Kidney (tissue), 14 donors: ENCODE results near the gene SHC4. TPM values are rescaled to one million over a fixed set of nuclear protein-coding genes. Genes with fewer than 3 reads are reported as not detected.

ENCODE experiments used
- DNase-seq, 5 donors: peaks; one replicate each; pipeline ENCODE4 v3.0.0-alpha.2; 2013 to 2020
- FAIRE-seq: peaks from 2 replicates; lab custom pipeline; 2012; peaks lifted over from hg19 to GRCh38; lab: Jason Lieb, UNC
- H3K27ac ChIP-seq, 2 donors: one replicate each; pipeline ENCODE4 v1.7.0; 2013; ENCODE audit warnings: low read depth in 2 of 2, low read length in 2 of 2, inconsistent platforms in 1 of 2
- H3K27me3 ChIP-seq: one replicate; pipeline ENCODE4 v1.7.1; 2013; ENCODE audit warnings: low read length, inconsistent platforms; ENCODE audit not compliant: control insufficient read depth, insufficient read depth
- H3K36me3 ChIP-seq, 3 donors: one replicate each; pipeline versions ENCODE4 v1.7.0 to v1.7.1; 2013; ENCODE audit warnings: low read length in 3 of 3, control low read depth in 1 of 3, inconsistent platforms in 1 of 3; ENCODE audit not compliant: insufficient read depth in 3 of 3, control insufficient read depth in 2 of 3
- H3K4me1 ChIP-seq, 3 donors: one replicate each; pipeline versions ENCODE4 v1.7.0 to v1.7.1; 2013; ENCODE audit warnings: low read length in 3 of 3, inconsistent platforms in 1 of 3, low read depth in 1 of 3; ENCODE audit not compliant: control insufficient read depth in 2 of 3, insufficient read depth in 2 of 3
- H3K4me3 ChIP-seq, 3 donors: one replicate each; pipeline versions ENCODE4 v1.7.0 to v1.8.1; 2013; ENCODE audit warnings: low read length in 3 of 3, control low read depth in 1 of 3, inconsistent platforms in 1 of 3
- H3K9ac ChIP-seq, 3 donors: one replicate each; pipeline versions ENCODE4 v1.7.0 to v1.7.1; 2013; ENCODE audit warnings: low read length in 3 of 3, control low read depth in 1 of 3, inconsistent platforms in 1 of 3
- H3K9me3 ChIP-seq, 3 donors: one replicate each; pipeline versions ENCODE4 v1.7.0 to v1.7.1; 2013; ENCODE audit warnings: low read length in 3 of 3, control low read depth in 1 of 3, inconsistent platforms in 1 of 3; ENCODE audit not compliant: control insufficient read depth in 2 of 3, insufficient read depth in 1 of 3
- CTCF ChIP-seq: IDR thresholded peaks from 3 replicates; pipeline ENCODE4 v1.5.1; 2012; ENCODE audit warnings: mild to moderate bottlenecking, moderate library complexity, borderline replicate concordance; ENCODE audit not compliant: insufficient read depth; ENCODE audit errors: extremely low read depth
- intact Hi-C: fragments of 100-400 bp; cut with DNase I; formaldehyde crosslinking; loops from one replicate; pipeline ENCODE4 v1.11.1; 2022
- polyA plus RNA-seq: library from polyadenylated mRNA; stranded (reverse); fragments of 350-450 nt; fragmentation: Illumina TruSeq; extraction: RNeasy Lipid Tissue Mini Kit (QIAGEN cat#74804); gene quantifications from one replicate; pipeline ENCODE4 v1.2.3, GENCODE V29; 2014; ENCODE audit warnings: low read depth, low replicate concordance; ENCODE audit not compliant: insufficient read depth
- total RNA-seq: library from RNA; stranded (reverse); fragmentation: NEBNext Ultra II Directional; extraction: Animal tissue kit (Norgen Biotek cat#: 25700); gene quantifications from one replicate; pipeline ENCODE4 v1.2.1, GENCODE V29; 2021
- donor health status: control.
- donor health status: control.
- donor health status: control.
- donor health status: control.
- donor health status: control.
- donor health status: DM: yes; HTN: yes; CAD: no.
- donor health status: Normal renal cell carcinoma (clear cell type).

The SHC4 gene
- total and polyA plus RNA-seq, 2 donors from 2014 or later = 0.47 to 0.50 TPM

- Histone ChIP-seq H3K4me1 (no peaks in the 10 kb centered on the region), H3K27ac (no peak overlapping the region), H3K4me3 (no peak overlapping the region), H3K36me3 (no peaks in the 10 kb centered on the region), H3K9ac (no peak overlapping the region), H3K9me3 (no peaks in the 10 kb centered on the region), H3K27me3 (no peaks in the 10 kb centered on the region)
- FAIRE-seq (no peak), DNase-seq (no peak)
- no peak for TF ChIP-seq CTCF
- intact Hi-C loops = no loop called here
These were observed 34.7 kb downstream of the SHC4 start for GRCh38 chr15:48928877-48929538.

- H3K9ac ChIP-seq = no peak overlapping the region
These were observed 38.0 kb downstream of the SHC4 start for GRCh38 chr15:48925714-48926223.

GRCh38 chr15:48924528-48925393 lies 39.0 kb downstream of the SHC4 start:
- Histone ChIP-seq H3K9ac (no peak overlapping the region), H3K4me3 (no peak overlapping the region), H3K9me3 (no peaks in the 10 kb centered on the region), H3K36me3 (no peaks in the 10 kb centered on the region), H3K27me3 (no peaks in the 10 kb centered on the region), H3K27ac (no peak overlapping the region), H3K4me1 (no peaks in the 10 kb centered on the region)
- DNase-seq (no peak), FAIRE-seq (no peak)
- no peak for TF ChIP-seq CTCF
- intact Hi-C loops = no loop called here

More at GRCh38 chr15:48925714-48926223, 38.0 kb downstream of the SHC4 start:
- Histone ChIP-seq H3K9me3 (no peaks in the 10 kb centered on the region), H3K4me3 (no peak overlapping the region), H3K36me3 (no peaks in the 10 kb centered on the region), H3K27ac (no peak overlapping the region), H3K27me3 (no peaks in the 10 kb centered on the region), H3K4me1 (no peaks in the 10 kb centered on the region)
- DNase-seq (no peak), FAIRE-seq (no peak)
- intact Hi-C loops = no loop called here
- no peak for TF ChIP-seq CTCF
